HL-60 (cell line): ENCODE data around the gene NAGLU.
"Not testable (repeated sequence)": the region's sequence is repeated elsewhere in the genome, so short reads cannot be mapped to it uniquely, and the experiment has no call there.

Experiments used
- DNase-seq, 2 experiments: peaks; one replicate each; pipeline ENCODE4 v3.0.0-alpha.2; 2010 to 2020; ENCODE audit warnings: low read depth in 1 of 2, low spot score in 1 of 2
- H3K27ac ChIP-seq: fragments of 250-450 bp; sonication (Bioruptor Pico); replicated peaks from 2 replicates; pipeline ENCODE4 v1.5.1; 2020; ENCODE audit warnings: mild to moderate bottlenecking, moderate library complexity
- H3K27me3 ChIP-seq: fragments of 250-450 bp; sonication (Bioruptor Pico); 2 replicates; pipeline ENCODE4 v1.5.1; 2021; ENCODE audit warnings: mild to moderate bottlenecking, moderate library complexity; ENCODE audit not compliant: insufficient read depth, poor library complexity, severe bottlenecking
- H3K4me3 ChIP-seq: replicated peaks from 2 replicates; pipeline ENCODE4 v1.5.1; 2011; ENCODE audit warnings: mild to moderate bottlenecking, control low read depth, low read length; ENCODE audit not compliant: insufficient read depth
- GABPA ChIP-seq: IDR thresholded peaks from 2 replicates; pipeline ENCODE4 v1.6.1; 2012; ENCODE audit warnings: low read depth
- POLR2AphosphoS5 ChIP-seq: IDR thresholded peaks from 2 replicates; pipeline ENCODE4 v1.6.1; 2012; ENCODE audit warnings: low read depth
- SPI1 ChIP-seq: IDR thresholded peaks from 2 replicates; pipeline ENCODE4 v1.6.1; 2012; ENCODE audit warnings: low read depth, mild to moderate bottlenecking, borderline replicate concordance
- TF ChIP-seq, protein P1 (sequence below): IDR thresholded peaks from 2 replicates; pipeline ENCODE4 v1.6.1; 2012; ENCODE audit warnings: low read depth; ENCODE audit not compliant: insufficient replicate concordance
- TF ChIP-seq, protein P2 (sequence below): IDR thresholded peaks from one replicate; pipeline ENCODE4 v1.5.1; 2011; ENCODE audit warnings: low read length, control low read depth, inconsistent platforms; ENCODE audit not compliant: insufficient read depth

The NAGLU gene

DNA sequence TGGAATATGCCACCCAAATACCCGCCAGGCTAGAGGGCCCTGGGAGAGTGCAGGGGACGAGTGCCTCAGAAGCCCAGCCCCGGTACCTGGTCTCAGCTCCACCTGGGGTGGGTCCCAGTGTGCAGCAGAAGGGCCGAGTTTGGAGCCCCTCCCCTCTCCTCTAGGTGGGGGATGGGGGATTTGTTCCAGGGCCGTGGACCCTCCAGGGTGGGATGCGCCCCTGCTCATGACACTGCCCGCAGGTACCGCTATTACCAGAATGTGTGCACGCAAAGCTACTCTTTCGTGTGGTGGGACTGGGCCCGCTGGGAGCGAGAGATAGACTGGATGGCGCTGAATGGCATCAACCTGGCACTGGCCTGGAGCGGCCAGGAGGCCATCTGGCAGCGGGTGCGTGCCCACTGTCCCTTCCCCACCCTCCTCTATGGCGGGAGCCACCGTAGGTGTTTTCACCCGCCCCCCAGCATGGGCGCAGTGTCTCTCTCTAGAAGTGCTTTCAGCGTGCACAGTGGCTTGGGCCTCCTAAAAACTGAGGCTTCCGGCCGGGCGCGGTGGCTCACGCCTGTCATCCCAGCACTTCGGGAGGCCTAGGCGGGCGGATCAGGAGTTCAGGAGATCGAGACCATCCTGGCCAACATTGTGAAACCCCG lies 1.2 kb downstream of the NAGLU start:
- H3K4me3 ChIP-seq, result peak overlapping the region; percentile 74
- TF ChIP-seq, protein P1, sequence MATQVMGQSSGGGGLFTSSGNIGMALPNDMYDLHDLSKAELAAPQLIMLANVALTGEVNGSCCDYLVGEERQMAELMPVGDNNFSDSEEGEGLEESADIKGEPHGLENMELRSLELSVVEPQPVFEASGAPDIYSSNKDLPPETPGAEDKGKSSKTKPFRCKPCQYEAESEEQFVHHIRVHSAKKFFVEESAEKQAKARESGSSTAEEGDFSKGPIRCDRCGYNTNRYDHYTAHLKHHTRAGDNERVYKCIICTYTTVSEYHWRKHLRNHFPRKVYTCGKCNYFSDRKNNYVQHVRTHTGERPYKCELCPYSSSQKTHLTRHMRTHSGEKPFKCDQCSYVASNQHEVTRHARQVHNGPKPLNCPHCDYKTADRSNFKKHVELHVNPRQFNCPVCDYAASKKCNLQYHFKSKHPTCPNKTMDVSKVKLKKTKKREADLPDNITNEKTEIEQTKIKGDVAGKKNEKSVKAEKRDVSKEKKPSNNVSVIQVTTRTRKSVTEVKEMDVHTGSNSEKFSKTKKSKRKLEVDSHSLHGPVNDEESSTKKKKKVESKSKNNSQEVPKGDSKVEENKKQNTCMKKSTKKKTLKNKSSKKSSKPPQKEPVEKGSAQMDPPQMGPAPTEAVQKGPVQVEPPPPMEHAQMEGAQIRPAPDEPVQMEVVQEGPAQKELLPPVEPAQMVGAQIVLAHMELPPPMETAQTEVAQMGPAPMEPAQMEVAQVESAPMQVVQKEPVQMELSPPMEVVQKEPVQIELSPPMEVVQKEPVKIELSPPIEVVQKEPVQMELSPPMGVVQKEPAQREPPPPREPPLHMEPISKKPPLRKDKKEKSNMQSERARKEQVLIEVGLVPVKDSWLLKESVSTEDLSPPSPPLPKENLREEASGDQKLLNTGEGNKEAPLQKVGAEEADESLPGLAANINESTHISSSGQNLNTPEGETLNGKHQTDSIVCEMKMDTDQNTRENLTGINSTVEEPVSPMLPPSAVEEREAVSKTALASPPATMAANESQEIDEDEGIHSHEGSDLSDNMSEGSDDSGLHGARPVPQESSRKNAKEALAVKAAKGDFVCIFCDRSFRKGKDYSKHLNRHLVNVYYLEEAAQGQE, result no peak
- TF ChIP-seq, protein P2, sequence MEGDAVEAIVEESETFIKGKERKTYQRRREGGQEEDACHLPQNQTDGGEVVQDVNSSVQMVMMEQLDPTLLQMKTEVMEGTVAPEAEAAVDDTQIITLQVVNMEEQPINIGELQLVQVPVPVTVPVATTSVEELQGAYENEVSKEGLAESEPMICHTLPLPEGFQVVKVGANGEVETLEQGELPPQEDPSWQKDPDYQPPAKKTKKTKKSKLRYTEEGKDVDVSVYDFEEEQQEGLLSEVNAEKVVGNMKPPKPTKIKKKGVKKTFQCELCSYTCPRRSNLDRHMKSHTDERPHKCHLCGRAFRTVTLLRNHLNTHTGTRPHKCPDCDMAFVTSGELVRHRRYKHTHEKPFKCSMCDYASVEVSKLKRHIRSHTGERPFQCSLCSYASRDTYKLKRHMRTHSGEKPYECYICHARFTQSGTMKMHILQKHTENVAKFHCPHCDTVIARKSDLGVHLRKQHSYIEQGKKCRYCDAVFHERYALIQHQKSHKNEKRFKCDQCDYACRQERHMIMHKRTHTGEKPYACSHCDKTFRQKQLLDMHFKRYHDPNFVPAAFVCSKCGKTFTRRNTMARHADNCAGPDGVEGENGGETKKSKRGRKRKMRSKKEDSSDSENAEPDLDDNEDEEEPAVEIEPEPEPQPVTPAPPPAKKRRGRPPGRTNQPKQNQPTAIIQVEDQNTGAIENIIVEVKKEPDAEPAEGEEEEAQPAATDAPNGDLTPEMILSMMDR, result no peak
- TF ChIP-seq GABPA, result no peak
- no peak for TF ChIP-seq SPI1
- TF ChIP-seq POLR2AphosphoS5, result no peak
- no peaks in the 10 kb centered on the region for H3K27me3 ChIP-seq
- H3K27ac ChIP-seq, result peak overlapping the region; percentile 71
- DNase-seq, result no peak

DNA sequence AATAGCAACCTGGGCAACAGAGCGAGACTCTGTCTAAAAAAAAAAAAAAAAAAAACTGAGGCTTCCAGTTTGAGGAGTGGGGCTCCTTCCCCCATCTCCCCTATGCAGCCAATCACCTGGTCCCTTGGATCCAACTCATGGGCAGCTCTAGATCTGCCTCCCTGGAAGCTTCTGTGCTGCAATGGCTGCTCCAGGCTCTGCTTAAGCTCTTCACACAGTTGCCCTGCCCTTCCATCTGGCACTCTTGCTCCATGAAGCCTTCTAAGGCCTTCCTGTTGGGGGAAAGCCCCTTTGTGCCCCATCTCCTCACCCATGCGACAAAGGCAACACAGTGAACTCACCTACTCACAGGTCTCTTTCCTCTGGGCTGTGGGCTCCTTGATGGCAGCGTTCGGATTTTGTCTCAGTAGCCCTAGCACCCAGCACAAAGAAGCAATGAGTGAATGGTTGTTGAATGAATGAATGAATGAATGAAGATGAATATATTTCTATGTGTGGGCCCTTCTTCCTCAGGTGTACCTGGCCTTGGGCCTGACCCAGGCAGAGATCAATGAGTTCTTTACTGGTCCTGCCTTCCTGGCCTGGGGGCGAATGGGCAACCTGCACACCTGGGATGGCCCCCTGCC lies 1.9 kb downstream of the NAGLU start:
- Histone ChIP-seq H3K4me3 (no peak overlapping the region), H3K27ac (no peak overlapping the region), H3K27me3 (no peaks in the 10 kb centered on the region)
- DNase-seq, result no peak
- TF ChIP-seq, protein P1, result no peak
- TF ChIP-seq GABPA (no peak), SPI1 (no peak), POLR2AphosphoS5 (no peak)
- TF ChIP-seq, protein P2, result no peak

DNA sequence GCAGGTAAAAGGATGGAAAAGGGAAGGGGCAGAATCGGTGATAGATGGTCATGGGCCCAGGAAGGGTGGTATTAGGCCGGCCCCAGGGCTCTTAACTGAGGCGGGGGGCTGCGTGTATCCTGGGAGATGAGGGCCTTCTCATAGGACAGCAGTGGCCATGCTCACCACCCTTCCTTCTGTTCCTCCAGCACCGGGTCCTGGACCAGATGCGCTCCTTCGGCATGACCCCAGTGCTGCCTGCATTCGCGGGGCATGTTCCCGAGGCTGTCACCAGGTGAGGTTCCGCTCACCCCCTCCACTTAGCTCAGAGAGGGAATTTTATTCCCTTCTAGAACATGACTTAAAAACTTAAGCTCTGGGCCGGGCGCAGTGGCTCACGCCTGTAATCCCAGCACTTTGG lies 2.4 kb downstream of the NAGLU start:
- Histone ChIP-seq H3K27ac (no peak overlapping the region), H3K27me3 (no peaks in the 10 kb centered on the region), H3K4me3 (no peak overlapping the region)
- TF ChIP-seq, protein P1, result no peak
- TF ChIP-seq, protein P2, result no peak
- no peak for TF ChIP-seq GABPA
- TF ChIP-seq SPI1, result no peak
- no peak for TF ChIP-seq POLR2AphosphoS5
- no peak for DNase-seq

DNA sequence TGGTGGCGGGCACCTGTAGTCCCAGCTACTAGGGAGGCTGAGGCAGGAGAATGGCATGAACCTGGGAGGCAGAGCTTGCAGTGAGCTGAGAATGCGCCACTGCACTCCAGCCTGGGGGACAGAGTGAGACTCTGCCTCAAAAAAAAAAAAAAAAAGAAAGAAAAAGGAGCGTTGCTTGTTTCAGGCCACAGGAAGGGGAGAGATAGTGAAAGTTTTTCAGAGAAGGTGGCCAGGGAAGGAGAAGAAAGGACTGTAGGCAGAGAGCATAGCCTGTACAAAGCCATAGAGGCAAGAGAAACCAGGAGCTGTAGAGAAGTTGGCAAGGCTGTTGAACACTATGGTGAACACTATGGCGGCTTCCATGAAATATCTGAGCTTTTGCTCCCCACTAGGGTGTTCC lies 4.5 kb downstream of the NAGLU start:
- H3K4me3 ChIP-seq, H3K27ac ChIP-seq, DNase-seq, H3K27me3 ChIP-seq: not testable (repeated sequence)
